HG02623 (cell line): ENCODE data around the gene TMEM253.
A peak's percentile ranks its signal among the peaks of the same experiment; 100 is the strongest.

Source experiments
- ATAC-seq: cut with Tn5 transposase; IDR thresholded peaks from one replicate; pipeline ENCODE4 v1.9.1; 2021; ENCODE audit warnings: moderate library complexity; ENCODE audit not compliant: unreplicated experiment

Gene TMEM253

DNA sequence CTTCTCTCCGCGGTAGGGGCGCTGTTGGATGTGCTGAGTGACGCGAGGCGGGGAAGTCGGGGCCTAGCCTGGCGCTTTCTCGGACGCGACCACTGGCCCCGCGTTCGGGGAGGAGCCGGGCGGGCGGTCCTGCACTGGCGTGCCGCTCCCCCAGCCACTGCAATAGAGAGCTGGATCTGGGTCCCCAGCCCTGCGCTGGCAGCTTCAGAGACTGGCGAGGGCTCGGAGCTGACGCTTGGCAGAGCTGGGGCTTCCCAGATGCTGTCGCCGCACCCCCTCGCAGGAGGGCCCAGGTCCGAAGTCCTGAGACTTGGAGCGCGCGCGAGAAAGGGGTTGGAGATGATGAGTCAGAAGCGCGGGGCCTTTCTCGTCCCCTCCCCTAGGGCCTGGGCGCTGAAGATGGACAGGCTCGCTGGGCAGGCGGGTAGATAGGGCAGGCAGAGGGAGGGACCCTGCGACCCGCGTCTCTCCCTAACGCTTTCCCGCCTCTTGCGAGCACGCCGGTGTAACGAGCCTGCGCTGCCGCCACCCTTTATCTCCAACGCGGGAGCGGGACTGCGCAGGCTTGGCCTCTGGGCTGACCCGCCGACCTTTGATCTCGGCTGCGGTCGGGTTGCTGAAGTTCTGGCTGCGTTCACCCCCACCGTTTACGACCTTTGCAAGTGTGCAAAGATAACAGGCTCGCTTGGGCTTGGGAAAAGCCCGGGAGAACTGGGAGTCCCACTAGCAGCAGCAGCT lies 3.0 kb downstream of the TMEM253 start:
- ATAC-seq, result peak; percentile 88

GRCh38 chr14:21104448-21105060 lies 3.7 kb downstream of the TMEM253 start:
- peak; percentile 32 for ATAC-seq

DNA sequence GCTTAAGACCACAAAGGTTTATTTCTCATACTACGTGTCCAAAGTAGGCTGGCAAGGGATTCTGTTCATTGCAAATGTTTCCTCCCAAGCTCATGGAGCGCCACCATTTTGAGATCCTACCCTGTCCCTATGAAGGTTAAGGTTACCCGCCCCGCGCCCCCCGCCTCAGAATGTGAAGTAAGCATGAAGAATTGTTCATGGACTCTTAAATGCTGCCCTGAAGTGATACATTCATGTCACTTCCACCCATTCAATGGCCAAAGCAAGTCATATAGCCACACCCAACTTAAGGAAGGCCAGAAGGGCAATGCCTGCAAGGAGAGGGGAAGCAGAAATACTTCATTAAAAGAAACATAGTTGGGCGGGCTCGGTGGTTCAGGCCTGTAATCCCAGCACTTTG lies 4.2 kb downstream of the TMEM253 start:
- ATAC-seq, result no peak

DNA sequence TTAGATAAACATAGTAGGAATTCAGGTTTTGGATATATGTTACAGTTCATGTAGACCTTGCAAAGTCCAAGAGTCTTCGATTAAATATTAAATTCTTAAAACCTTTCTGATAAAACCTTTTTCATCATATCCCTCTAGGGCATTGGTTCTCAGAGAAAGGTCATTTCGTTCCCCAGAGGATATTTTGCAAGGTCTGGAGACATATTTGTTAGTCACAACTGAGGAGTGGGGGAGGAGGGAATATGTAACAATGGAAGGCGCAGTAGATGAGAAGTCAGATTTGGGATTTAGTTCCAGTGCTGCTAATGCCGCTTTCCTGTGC lies 5.3 kb downstream of the TMEM253 start:
- ATAC-seq, result no peak

DNA sequence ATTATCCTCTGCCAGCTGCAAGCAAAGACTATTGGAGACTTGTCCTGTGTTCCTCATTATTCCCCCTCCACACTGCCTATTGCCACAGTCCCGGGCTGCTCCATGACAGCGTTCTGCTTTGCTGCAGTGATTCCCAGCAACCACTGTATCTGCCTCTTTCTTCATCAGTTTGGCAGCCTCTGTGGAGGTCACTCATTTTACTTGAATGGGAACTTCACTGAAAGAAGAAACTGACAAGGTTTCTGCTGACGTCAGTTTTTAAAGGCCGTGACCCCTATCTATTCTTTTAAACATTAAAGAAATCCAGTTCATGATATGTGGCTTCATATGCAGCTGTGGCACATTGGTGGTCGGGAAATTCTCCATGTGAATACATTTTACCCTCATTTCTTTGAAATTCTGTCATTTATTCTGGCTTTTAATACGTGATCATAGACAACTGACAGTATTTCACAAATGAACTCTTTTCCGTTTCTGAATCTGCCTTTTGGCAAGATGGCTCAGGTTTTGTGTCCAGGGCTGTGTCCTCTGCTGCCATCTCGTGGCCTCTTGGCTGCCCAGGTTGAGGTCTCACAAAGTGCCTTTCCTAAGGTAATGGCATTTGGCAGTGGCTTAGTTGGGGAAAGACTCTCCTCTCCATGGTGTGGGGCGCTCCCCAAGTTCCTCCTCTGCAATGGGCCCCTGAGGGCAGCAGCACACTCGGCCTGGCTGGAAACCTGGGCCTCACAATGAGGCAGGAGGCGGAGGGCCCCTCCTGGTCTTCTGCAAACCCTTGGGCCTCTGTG lies 5.8 kb downstream of the TMEM253 start:
- no peak for ATAC-seq

GRCh38 chr14:21107283-21107800 lies 6.5 kb downstream of the TMEM253 start:
- no peak for ATAC-seq

DNA sequence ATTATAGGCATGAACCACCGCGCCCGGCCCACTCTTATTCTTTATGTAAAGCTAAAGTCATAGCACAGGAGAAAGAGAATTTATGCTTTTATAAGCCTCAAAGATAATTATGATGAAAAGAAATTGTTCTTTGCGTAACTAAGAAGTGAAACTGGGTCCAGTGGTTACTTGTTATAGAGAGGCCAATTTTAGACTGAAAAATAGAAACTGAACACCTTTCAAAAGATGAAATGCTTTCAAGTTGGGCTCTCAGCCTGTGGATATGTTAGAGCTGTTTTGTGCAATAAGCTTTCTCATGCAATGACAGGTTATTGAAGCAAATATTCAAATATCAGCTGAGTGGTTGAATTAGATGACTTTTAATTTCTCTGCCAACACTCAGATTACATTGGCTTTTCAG lies 7.9 kb downstream of the TMEM253 start:
- ATAC-seq, result no peak

- no peak for ATAC-seq
Measured at GRCh38 chr14:21109377-21110138, 8.7 kb downstream of the TMEM253 start.

GRCh38 chr14:21112255-21112654 lies 11.4 kb downstream of the TMEM253 start:
- no peak for ATAC-seq

GRCh38 chr14:21113369-21113768 lies 12.5 kb downstream of the TMEM253 start:
- no peak for ATAC-seq

- no peak for ATAC-seq
Measured at GRCh38 chr14:21118933-21119332, 18.1 kb downstream of the TMEM253 start.

- no peak for ATAC-seq
Measured at GRCh38 chr14:21120686-21121085, 19.8 kb downstream of the TMEM253 start.

- ATAC-seq, result no peak
Measured at GRCh38 chr14:21121122-21121521, 20.3 kb downstream of the TMEM253 start.

- no peak for ATAC-seq
Measured at GRCh38 chr14:21123429-21123828, 22.6 kb downstream of the TMEM253 start.

GRCh38 chr14:21133901-21134300 lies 33.0 kb downstream of the TMEM253 start:
- no peak for ATAC-seq

DNA sequence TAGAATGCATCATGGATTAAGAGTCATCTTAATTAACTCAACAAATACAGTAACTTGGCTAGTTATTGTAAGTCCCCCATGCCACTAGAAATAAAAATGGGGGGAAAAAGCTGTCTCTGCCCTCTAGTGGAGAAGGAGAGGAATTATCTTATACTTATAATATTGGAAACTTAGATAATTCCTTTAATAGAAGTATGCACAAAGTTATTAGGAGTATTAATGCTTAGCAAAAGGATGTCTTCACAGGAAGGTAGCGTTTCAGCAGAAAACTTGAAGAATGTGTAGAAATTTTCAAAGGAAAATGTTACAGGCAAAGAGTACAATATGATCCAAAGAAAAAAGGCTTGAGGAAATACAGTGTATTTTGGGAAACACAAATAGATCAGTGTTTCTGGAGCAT lies 35.2 kb downstream of the TMEM253 start:
- no peak for ATAC-seq

DNA sequence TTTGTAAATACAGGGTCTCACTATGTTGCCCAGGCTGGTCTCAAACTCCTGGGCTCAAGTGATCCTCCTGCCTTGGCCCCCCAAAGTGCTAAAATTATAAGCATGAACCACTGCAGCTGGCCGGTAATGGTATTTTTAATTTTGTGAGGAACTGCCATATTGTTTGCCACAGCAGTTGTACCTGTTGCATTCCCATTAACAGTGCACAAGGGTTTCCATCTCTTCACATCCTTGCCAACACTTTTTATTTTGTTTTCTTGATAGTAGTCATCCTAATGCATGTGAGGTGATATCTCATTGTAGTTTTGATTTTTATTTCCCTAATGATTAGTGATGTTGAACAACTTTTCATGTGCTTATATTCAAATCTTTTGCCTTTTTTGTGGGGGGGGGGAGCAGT lies 41.5 kb downstream of the TMEM253 start:
- ATAC-seq, result no peak

DNA sequence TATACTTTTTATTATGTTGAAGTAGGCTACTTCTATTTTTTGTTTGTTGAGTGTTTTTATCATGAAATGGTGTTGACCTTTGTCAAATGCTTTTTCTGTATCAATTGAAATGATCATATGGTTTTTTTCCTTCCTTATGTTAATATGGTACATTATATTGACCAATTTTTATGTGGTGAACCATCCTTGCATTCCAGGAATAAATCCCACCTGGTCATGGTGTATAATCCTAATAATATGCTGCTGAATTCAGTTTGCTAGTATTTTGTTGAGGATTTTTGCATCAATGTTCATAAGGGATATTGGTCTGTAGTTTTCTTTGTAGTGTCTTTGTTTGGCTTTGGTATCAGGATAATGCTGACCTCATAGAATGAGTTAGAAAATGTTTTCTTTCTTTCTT lies 44.6 kb downstream of the TMEM253 start:
- ATAC-seq, result no peak

DNA sequence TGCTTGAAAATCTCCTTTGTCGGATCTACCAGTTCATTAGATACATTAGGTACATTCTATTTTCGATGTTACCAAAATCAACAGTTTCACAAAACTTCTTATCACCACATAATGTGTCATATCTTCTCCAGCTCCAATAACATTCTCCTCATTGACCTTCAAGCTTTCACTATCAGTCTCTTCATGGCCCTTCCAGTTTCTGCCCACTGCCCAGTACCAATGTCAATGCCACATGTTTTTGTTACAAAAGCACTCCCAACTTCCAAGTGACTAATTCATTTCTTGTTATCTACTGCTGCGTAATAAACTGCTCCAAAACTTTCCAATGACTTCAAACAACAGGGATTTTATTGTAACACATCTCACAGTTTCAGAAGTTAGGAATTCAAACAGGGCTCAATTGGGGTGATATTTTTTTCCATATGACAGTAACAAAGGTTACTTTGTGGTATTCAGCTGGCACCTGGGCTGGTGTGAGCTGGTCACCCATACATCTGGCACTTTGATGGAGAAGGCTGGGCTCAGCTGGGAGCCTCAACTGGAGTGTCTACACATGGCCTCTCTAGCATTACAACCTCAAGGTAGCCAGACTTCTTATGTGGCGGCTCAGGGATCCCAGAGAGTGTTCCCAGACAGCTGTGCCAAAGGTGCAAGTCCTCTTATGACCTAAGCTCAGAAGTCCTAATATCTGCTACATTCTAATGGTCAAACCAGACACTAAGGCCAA lies 48.9 kb downstream of the TMEM253 start:
- ATAC-seq, result no peak
